ENCODE results near the gene SSNA1. TPM values are rescaled to one million over a fixed set of nuclear protein-coding genes. Genes with fewer than 3 reads are reported as not detected.

SSNA1 gene
- total RNA-seq, 2 experiments from 2014 or later: 103 TPM

DNA sequence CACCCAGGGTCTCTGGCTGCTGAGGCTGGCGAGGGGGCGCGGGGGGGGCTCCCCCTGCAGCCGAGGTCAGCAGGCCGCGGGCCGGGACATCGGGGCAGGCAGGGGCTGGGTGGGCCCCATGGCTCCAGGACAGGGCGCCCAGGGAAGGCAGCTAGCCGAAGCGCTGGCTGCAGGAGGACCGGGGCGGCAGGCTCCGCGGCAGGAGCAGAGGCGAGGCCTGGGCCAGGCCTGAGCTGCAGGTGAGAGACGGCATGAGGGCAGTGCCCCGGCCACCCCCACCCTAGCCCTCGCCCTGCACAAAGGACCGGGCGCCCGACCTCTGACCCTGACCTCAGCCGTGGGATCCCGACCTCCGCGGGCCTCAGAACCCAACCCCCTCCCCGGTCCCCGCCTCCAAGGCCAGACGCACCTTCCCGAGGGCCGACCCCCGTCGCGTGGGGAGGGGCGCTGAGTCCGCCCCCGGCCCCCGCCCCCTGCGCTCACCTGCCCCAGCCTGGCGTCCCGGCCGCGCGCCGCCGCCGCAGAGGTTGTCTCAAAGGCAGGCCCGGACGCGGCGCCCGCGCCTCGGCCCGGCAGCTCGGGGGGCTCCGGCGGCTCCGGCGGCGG lies 33.1 kb downstream of the SSNA1 start:
- CTCF ChIA-PET: interaction anchor here (7.0 kb wide), 1 partner anchor 15 kb away, joined by 49 read pairs; no protein-coding TSS in a partner anchor
- POLR2A ChIA-PET: interaction anchor here (0.9 to 1.6 kb wide), 2 partner anchors 11 to 32 kb away, joined by 3 to 4 read pairs; no protein-coding TSS in a partner anchor

GRCh38 chr9:137222190-137223077 lies 34.0 kb downstream of the SSNA1 start, which contains the start of gene RNF208:
RNF208 (minus strand) TSS chr9:137222240; CDS start chr9:137221212, 1,028 bp downstream.
- CTCF ChIA-PET: interaction anchor here (0.8 to 7.0 kb wide), 11 partner anchors 14 to 435 kb away, joined by 3 to 49 read pairs (median 3); partner anchors contain the start of gene NPDC1

GRCh38 chr9:137223078-137223970 lies 34.8 kb downstream of the SSNA1 start:
- ChIA-PET CTCF (interaction anchor here (0.8 to 7.0 kb wide), 11 partner anchors 13 to 436 kb away, joined by 3 to 49 read pairs (median 3); partner anchors contain the start of gene NPDC1), POLR2A (interaction anchor here (0.5 to 2.6 kb wide), 15 partner anchors 17 to 342 kb away, joined by 3 to 15 read pairs (median 4); partner anchors contain the start of genes ANAPC2, MAN1B1, NDOR1 and SSNA1)

More at GRCh38 chr9:137222190-137223077, 34.0 kb downstream of the SSNA1 start, which contains the start of gene RNF208:
- POLR2A ChIA-PET: interaction anchor here (0.5 to 2.6 kb wide), 11 partner anchors 17 to 136 kb away, joined by 3 to 15 read pairs (median 4); partner anchors contain the start of genes MAN1B1, NDOR1, TMEM203 and TPRN

- POLR2A ChIA-PET: no interaction called here
- CTCF ChIA-PET: interaction anchor here (0.5 to 7.0 kb wide), 4 partner anchors 12 to 71 kb away, joined by 3 to 49 read pairs (median 3); partner anchors contain the start of gene TUBB4B
Observed at GRCh38 chr9:137224830-137225694, 36.6 kb downstream of the SSNA1 start, which contains the start of gene CYSRT1. CYSRT1 (plus strand) TSS chr9:137225174; CDS start chr9:137225622, 448 bp downstream.

- CTCF ChIA-PET: interaction anchor here (0.5 to 7.0 kb wide), 7 partner anchors 11 to 158 kb away, joined by 3 to 49 read pairs (median 6); partner anchors contain the start of gene TUBB4B
- POLR2A ChIA-PET: interaction anchor here (2.7 kb wide), 1 partner anchor 15 kb away, joined by 6 read pairs; the partner anchor contains the start of gene TUBB4B
Observed at GRCh38 chr9:137225699-137226331, 37.3 kb downstream of the SSNA1 start.

- POLR2A ChIA-PET: interaction anchor here (2.7 kb wide), 1 partner anchor 14 kb away, joined by 6 read pairs; the partner anchor contains the start of gene TUBB4B
Observed at GRCh38 chr9:137226338-137227053, 38.0 kb downstream of the SSNA1 start.

GRCh38 chr9:137227054-137227852 lies 38.8 kb downstream of the SSNA1 start, which contains the start of gene RNF224:
RNF224 (plus strand) TSS chr9:137227502; CDS start chr9:137228336, 834 bp downstream.
- POLR2A ChIA-PET: interaction anchor here (0.6 to 2.7 kb wide), 2 partner anchors 13 to 108 kb away, joined by 3 to 6 read pairs; partner anchors contain the start of gene TUBB4B

More at GRCh38 chr9:137226338-137227053, 38.0 kb downstream of the SSNA1 start:
- CTCF ChIA-PET: interaction anchor here (1.0 to 7.0 kb wide), 11 partner anchors 8 to 182 kb away, joined by 3 to 49 read pairs (median 7); partner anchors contain the start of genes ANAPC2, DPP7 and SSNA1

GRCh38 chr9:137227853-137228505 lies 39.5 kb downstream of the SSNA1 start:
- POLR2A ChIA-PET: interaction anchor here (0.6 to 2.7 kb wide), 2 partner anchors 13 to 108 kb away, joined by 3 to 6 read pairs; partner anchors contain the start of gene TUBB4B
- CTCF ChIA-PET: interaction anchor here (0.7 to 7.0 kb wide), 16 partner anchors 9 to 181 kb away, joined by 3 to 49 read pairs (median 6); partner anchors contain the start of genes ANAPC2, DPP7, NPDC1 and SSNA1

More at GRCh38 chr9:137227054-137227852, 38.8 kb downstream of the SSNA1 start, which contains the start of gene RNF224:
- CTCF ChIA-PET: interaction anchor here (0.5 to 7.0 kb wide), 19 partner anchors 9 to 183 kb away, joined by 3 to 49 read pairs (median 5); partner anchors contain the start of genes ANAPC2, DPP7, NPDC1 and SSNA1

- POLR2A ChIA-PET: interaction anchor here (2.7 kb wide), 1 partner anchor 12 kb away, joined by 6 read pairs; the partner anchor contains the start of gene TUBB4B
- CTCF ChIA-PET: interaction anchor here (1.4 to 7.0 kb wide), 7 partner anchors 8 to 137 kb away, joined by 3 to 49 read pairs (median 14); partner anchors contain the start of genes ANAPC2, DPP7, SSNA1 and TUBB4B
Observed at GRCh38 chr9:137228506-137228967, 40.1 kb downstream of the SSNA1 start.

- CTCF ChIA-PET: interaction anchor here (2.3 to 2.7 kb wide), 2 partner anchors 41 to 115 kb away, joined by 14 to 16 read pairs; partner anchors contain the start of genes ANAPC2, DPP7 and SSNA1
- POLR2A ChIA-PET: no interaction called here
Observed at GRCh38 chr9:137228968-137229896, 40.8 kb downstream of the SSNA1 start.

DNA sequence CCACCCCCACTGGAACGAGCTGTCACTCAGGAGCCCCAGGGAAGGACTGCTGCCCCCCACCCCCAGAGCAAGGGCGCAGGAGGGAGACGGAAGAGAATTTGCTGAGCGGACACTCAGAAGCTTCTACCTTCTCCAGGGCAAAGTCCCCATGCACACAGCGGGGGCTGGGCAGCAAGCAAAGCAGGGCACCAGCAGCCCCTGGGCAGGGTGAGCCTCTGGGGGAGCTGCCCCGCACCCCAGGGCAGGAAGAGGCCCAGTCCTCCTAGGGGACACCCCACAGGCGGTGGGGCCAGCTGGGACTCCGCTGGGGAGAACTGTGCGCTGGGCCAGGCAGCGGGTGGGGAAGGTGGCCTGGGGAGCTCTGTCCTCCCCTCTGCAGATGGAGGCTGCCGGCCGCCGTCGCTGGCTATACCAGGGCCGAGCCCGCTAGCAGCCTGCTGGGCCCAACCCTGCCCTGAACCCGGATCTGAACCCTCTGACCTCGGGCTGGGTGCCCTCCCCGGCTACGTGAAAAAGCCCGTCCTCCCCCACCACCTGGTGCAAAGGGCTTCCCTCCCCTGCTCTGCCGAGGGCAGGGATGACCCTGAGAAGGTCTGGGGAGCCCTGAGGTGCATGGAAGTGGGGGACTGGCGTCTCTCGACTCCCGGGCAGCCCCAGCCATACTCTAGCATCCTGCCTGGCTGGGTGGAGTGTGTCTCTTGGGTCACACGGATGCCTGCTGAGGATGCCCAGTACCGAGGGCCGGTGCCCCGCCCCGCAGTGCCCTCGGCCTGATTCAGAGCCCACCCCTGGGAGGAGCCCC lies 41.6 kb downstream of the SSNA1 start:
- ChIA-PET CTCF (interaction anchor here (1.2 kb wide), 1 partner anchor 41 kb away, joined by 4 read pairs; the partner anchor contains the start of genes ANAPC2 and SSNA1), POLR2A (no interaction called here)
